Stimulated activated CD4-positive, alpha-beta T cell treated with anti-CD3 and anti-CD28 coated beads, Interleukin-1b, Interleukin-23, amount 100 ng/mL, for 4 hours (primary cell): ENCODE results near the gene L2HGDH.

Experiments
- DNase-seq, 2 donors: peaks; one replicate each; pipeline ENCODE4 v3.0.0-alpha.2; 2020; ENCODE audit warnings: low read depth in 2 of 2

Gene L2HGDH

DNA sequence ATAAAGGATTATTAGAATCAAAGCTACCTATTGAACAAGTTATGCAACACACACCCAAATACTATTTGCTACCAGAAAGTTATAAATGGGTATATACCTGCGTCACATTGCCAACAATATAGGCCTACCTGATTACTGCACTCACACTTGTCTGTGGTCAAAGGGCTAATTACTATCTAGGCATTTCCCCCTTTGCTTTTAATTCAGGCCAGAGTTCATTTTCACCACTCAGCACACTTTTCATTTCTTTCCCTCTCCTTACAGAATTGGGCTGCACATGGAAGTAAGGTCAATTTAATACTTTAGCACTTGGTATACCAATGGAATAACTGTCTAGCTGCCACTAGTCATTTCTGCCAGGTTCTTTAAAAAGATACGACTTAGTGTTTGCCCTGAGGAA, 82.3 kb downstream of the L2HGDH start:
- no peak for DNase-seq

DNA sequence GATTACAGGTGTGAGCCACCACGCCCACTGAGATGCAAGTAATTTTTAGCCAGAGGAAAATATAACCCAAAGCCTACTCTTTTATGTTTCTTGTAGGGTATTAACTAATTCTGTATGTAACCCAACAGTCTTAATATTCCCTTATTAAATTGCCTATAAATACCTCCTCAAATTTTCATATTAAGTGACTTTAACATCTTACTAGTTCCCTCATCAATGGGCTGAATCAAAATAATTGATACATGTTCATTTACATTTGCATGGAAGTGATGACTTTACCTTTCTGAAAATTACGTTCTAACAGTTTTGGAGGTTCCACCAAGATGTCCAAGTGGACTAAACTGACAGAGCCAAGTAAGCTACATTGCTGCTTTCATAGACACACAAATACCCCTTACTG, 83.7 kb downstream of the L2HGDH start:
- DNase-seq = no peak

DNA sequence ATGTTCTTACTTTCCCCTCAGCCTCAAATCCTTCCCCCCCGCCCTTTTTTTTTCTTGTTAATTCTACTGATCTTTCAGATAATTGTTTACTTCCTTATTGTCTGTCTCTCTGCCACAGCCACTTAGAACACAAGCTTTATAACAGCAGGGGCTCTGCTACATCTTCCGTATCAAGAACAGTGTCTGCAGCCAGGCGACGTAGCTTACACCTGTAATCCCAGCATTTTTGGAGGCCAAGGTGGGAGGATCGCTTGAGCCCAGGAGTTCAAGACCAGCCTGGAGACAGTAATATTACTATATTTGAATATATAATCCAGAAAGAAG, 86.1 kb downstream of the L2HGDH start:
- DNase-seq = no peak

DNA sequence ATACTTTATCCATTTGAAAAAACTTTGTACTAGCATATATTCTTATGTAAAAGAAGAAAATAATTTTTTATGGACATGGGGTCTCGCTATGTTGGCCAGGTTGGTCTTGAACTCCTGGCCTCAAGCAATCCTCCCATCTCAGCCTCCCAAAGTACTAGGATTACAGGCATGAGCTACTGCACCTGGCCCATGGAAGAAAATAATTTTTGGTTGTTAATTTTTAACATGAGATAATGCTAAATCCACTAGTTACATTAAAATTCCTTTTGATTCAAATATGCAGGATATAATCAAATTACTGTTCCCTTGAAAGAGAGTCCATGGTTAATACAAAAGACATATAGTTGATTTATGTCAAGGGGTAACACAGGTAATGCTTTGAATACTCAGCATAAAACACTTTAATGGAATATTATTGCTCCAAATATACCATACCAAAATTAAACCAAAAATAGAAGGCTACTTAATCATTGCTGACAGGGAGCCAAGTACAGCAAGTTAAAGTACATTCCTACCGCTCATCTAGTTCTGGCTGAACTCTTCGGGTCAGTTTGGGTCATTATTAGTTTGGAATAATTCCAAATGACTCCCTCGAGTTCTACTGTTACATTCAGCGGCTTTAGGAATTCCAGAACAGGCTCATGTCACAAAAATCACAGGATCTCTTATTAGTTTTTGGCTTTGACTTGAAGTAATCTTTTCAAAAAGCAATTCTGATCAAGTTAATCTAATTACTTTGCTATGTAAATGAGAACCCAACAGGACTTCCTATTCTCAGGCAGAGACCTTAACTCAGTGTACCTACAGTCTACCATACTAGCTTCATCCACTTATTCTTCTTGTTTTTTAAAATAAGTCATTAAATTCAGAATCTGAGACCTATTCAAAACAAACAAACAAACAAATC, 86.7 kb downstream of the L2HGDH start:
- no peak for DNase-seq

DNA sequence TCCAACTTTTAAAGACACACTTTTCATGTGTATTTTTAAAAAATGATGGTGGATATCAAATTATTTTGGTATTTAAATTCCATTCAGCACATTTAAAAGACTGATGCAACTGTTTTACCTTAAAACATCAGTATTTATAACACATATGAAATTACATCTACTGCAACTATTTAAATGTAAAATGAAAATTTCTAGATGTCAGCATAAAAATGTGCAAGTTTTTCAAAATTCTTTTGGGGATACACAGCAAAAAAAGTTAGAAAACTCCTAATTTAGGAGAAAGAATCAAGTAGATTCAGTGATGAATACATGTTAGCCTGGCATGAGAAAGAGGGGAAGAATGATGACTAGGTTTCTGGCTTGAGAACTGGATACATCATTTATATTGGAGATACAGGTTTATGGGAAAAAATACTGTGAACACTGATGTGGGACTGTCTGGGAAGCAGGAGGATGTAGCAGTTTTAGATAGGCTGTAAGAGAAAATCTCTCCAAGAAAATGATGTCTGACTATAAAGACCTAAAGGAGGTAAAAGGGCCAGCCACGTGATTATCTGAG, 89.9 kb downstream of the L2HGDH start:
- no peak for DNase-seq

DNA sequence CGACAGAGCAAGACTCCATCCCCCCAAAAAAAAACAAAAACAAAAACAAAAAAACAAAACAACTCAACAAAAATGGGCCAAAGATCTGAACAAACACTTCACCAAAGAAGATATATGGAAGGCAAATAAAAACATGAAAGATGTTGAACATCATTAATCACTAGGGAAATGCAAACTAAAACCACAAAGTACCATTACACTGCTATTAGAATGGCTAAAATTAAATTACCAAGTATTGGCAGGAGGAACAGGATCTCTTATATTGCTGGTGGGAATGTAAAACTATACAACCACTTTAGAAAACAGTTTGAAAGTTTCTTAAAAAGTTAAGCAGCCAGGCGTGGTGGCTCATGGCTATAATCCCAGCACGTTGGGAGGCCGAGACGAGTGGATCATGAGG, 93.5 kb downstream of the L2HGDH start:
- DNase-seq = no peak

DNA sequence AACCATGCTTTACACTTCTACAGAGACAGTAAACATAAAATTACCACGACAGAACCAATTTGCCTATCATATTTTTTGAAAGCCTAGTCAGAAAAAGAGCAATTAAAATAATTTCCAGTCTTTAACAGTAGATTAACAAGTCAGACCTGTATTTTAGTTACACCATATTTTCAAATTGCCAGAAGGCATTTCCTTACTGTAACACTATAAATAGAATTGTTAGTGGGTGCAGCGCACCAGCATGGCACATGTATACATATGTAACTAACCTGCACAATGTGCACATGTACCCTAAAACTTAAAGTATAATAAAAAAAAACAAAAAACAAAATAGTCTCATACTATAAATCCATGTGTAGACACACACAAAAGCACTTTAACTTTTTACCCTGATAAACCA, 96.6 kb downstream of the L2HGDH start:
- no peak for DNase-seq

DNA sequence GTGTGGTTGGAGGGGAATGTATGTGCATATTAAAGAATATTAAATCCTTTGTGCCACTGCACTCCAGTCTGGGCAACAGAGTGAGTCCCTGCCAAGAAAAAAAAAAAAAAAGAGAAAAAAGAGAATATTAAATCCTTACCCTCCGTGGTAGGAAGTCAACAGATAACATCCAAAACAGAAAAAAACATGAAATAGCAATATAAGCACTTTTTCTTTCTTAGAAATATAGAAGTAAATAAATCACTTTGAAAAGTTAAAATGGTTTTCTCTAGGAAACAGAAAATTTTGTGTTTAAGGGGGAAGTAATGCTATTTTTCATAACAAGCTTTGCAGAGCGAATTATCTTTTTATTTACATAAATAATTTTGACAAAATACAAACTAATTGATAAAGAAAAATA, 98.2 kb downstream of the L2HGDH start:
- no peak for DNase-seq

DNA sequence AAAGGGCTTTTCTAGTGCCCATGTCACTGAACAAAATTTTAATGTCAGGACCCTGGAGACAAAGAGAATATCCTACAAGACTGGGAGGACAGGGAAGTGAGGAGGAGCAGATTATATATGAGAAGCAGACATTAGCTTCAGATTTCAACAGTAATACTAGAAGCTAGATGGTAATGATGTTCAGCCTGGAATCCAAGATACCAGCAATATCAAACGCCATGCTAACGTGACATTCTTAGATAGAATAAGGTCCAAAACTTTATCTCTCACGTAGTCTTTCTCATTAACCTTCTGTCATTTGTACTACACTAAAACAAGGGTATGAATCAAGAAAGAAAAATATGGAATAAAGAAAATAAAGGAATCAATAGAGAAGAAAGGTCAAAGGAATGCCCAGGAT, 99.3 kb downstream of the L2HGDH start:
- DNase-seq = no peak

DNA sequence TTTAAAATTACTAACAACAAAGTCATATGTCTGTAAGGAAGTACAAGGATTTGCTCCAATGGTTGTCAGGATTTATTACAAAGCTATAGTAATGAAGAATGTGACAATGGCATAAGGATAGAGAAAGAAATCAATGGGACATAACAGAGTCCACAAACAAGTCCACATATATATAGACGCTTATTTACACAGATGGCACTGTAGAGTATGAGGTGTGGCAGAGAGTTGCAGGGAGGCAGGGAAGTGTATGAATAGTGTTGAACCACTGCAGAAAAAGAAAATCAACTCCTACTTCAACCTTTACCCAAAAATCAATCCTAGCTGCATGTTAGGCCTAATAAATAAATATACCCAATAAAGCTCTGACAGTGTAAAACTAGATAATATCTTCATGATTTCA, 102.0 kb downstream of the L2HGDH start:
- DNase-seq = no peak

DNA sequence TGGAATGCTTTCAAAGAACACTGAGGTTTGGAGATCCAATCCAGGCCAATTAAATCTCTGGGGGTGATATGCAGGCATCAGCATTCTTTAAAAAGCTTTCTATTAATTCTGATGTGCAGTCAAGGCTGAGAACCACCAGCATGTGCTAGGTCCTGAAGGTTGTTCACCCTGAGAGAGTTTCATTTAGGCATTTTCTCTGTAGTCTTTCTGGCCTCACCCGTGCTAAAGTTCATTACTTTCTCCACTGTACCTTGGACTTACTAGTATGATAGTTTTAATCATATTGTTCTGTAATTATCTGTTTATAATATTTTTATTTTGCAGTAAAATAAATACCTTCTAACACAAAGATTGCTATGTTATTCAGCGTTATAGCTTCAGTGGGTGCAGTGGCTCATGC, 113.5 kb downstream of the L2HGDH start:
- no peak for DNase-seq

DNA sequence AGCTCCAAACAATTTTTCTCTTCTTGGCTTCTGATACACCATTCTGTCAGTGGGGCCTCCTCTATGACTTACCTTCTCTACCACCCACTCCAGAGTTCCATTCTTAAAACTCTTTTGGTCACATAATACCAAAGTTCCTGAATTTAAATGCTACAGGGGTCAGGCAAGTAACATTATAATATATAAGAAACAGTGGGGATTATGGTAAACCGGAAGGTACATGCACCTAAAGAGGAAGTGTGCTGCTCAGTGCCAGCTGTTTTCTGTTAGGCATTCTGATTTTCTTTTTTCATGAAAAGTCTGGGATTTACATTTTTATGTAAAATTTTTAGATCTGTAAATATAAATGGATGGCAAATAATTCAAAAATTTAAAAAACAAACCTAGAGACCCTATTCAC, 120.5 kb downstream of the L2HGDH start:
- no peak for DNase-seq
